ENCODE results near the gene C1QTNF12.

Gene C1QTNF12

GRCh38 chr1:1232796-1233566 is 13.5 kb downstream of the C1QTNF12 start:
- Histone ChIP-seq H3K4me1 (peaks cover 8% of the 10 kb centered on the region), H3K9me3 (peaks cover 6% of the 10 kb centered on the region), H3K4me3 (ENCODE audit: low read depth, low read length) (no peak overlapping the region), H3K36me3 (peaks cover 27% of the 10 kb centered on the region), H3K27me3 (peaks cover 7% of the 10 kb centered on the region)
- DNase-seq = no peak
- TF ChIP-seq CTCF (IDR thresholded peaks at IDR 0.05; ENCODE audit: low read depth, low read length) = no peak

DNA sequence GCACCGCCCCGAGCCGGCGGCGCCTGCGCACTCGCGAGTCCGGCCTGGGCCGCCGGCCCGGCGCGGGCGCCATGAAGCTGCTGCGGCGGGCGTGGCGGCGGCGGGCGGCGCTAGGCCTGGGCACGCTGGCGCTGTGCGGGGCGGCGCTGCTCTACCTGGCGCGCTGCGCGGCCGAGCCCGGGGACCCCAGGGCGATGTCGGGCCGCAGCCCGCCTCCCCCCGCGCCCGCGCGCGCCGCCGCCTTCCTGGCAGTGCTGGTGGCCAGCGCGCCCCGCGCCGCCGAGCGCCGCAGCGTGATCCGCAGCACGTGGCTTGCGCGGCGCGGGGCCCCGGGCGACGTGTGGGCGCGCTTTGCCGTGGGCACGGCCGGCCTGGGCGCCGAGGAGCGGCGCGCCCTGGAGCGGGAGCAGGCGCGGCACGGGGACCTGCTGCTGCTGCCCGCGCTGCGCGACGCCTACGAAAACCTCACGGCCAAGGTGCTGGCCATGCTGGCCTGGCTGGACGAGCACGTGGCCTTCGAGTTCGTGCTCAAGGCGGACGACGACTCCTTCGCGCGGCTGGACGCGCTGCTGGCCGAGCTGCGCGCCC is 14.2 kb downstream of the C1QTNF12 start, which contains the start of gene B3GALT6:
TSS of gene B3GALT6 (plus strand) at position 30 of the 588 bp plus-strand sequence. CDS start at position 72, 42 bp downstream.
- no peak for DNase-seq
- Histone ChIP-seq H3K27me3 (no peaks in the 10 kb centered on the region; the same call in 1 of the 2 replicates), H3K9me3 (peaks cover 6% of the 10 kb centered on the region), H3K36me3 (peaks cover 33% of the 10 kb centered on the region), H3K4me3 (ENCODE audit: low read depth, low read length) (peak within 1 kb of the TSS; percentile 95), H3K4me1 (peaks cover 3% of the 10 kb centered on the region)
- TF ChIP-seq CTCF (IDR thresholded peaks at IDR 0.05; ENCODE audit: low read depth, low read length) = no peak

- Histone ChIP-seq H3K4me1 (no peaks in the 10 kb centered on the region; the same call in 1 of the 2 replicates), H3K36me3 (peaks cover 37% of the 10 kb centered on the region), H3K9me3 (peaks cover 6% of the 10 kb centered on the region), H3K4me3 (ENCODE audit: low read depth, low read length) (peak within 1 kb of the TSS; percentile 95), H3K27me3 (no peaks in the 10 kb centered on the region)
- peak; percentile 98 for DNase-seq
- TF ChIP-seq CTCF (IDR thresholded peaks at IDR 0.05; ENCODE audit: low read depth, low read length) = no peak
Observed at GRCh38 chr1:1231400-1232207, 14.9 kb downstream of the C1QTNF12 start, which contains the start of gene SDF4. Gene SDF4, minus strand, starts transcription at chr1:1232001. Its CDS starts 3,229 bp downstream, at chr1:1228772.

- Histone ChIP-seq H3K36me3 (peaks cover 40% of the 10 kb centered on the region), H3K9me3 (peaks cover 6% of the 10 kb centered on the region), H3K4me1 (no peaks in the 10 kb centered on the region; the same call in 1 of the 2 replicates), H3K27me3 (no peaks in the 10 kb centered on the region), H3K4me3 (ENCODE audit: low read depth, low read length) (peak overlapping the region; percentile 95)
- TF ChIP-seq CTCF (IDR thresholded peaks at IDR 0.05; ENCODE audit: low read depth, low read length) = peak; percentile 25
- no peak for DNase-seq
Observed at GRCh38 chr1:1230656-1231399, 15.7 kb downstream of the C1QTNF12 start.

DNA sequence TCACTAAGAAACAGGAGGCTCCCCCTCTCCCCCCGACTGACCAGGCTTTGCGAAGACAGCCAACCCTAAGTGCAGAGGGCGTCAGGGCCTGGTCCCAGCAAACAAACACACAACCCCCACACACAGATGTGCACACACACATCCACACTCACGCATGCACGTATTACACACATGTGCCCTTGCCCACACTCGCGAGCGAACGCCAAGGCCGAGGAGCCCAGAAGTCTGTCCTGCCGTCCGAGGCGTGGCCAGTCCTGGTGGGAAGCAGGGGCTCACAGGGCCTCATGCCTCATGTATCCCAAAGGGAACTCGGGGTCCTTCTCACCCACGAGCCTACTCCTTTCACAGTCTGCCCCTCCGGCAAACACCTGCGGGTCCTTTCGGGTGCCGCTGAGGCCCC is 16.8 kb downstream of the C1QTNF12 start:
- Histone ChIP-seq H3K36me3 (peaks cover 47% of the 10 kb centered on the region), H3K27me3 (no peaks in the 10 kb centered on the region), H3K4me1 (no peaks in the 10 kb centered on the region; the same call in 1 of the 2 replicates), H3K4me3 (ENCODE audit: low read depth, low read length) (no peak overlapping the region), H3K9me3 (peaks cover 6% of the 10 kb centered on the region)
- DNase-seq = no peak
- TF ChIP-seq CTCF (IDR thresholded peaks at IDR 0.05; ENCODE audit: low read depth, low read length) = no peak

Data from BE2C (cell line).